Testis (tissue), 2 donors: ENCODE data around the gene FGGY.

Source experiments
- CTCF ChIP-seq, 3 experiments: fragments of 450-650 bp in 2 of 3; fragments of 200-600 bp in 1 of 3; sonication (generic) in 1 of 3; IDR thresholded peaks; one replicate each; pipeline ENCODE4 v1.5.1; 2016 to 2019; ENCODE audit warnings: antibody characterized with exemption in 3 of 3, mild to moderate bottlenecking in 2 of 3, moderate library complexity in 1 of 3
- POLR2A ChIP-seq: fragments of 450-650 bp; IDR thresholded peaks from one replicate; pipeline ENCODE4 v1.6.1; 2017; ENCODE audit warnings: antibody characterized with exemption, mild to moderate bottlenecking, moderate library complexity

- TF ChIP-seq CTCF (IDR thresholded peaks at IDR 0.05), result no peak
- TF ChIP-seq POLR2A, result no peak
These were observed 203.2 kb downstream of the FGGY start for GRCh38 chr1:59499943-59500569.
